Nephron (organoid): ENCODE measurements around the gene MED8.

Source experiments
- H3K27ac Mint-ChIP-seq, 3 experiments: 2 replicates each; pipeline ENCODE4 v1.8.0; 2020; ENCODE audit warnings: mixed read lengths in 3 of 3, mild to moderate bottlenecking in 2 of 3, moderate library complexity in 1 of 3
- H3K27me3 Mint-ChIP-seq: 2 replicates; pipeline ENCODE4 v1.8.0; 2021; ENCODE audit warnings: low read depth, mild to moderate bottlenecking, moderate library complexity, mixed read lengths
- H3K36me3 Mint-ChIP-seq: 2 replicates; pipeline ENCODE4 v1.8.0; 2020; ENCODE audit warnings: low read depth, mixed read lengths
- H3K4me1 Mint-ChIP-seq: 2 replicates; pipeline ENCODE4 v1.8.0; 2020; ENCODE audit warnings: mixed read lengths
- H3K4me3 Mint-ChIP-seq, 3 experiments: 2 replicates each; pipeline ENCODE4 v1.8.0; 2020; ENCODE audit warnings: mild to moderate bottlenecking in 3 of 3, mixed read lengths in 3 of 3, moderate library complexity in 2 of 3
- H3K9me3 Mint-ChIP-seq: 2 replicates; pipeline ENCODE4 v1.8.0; 2020; ENCODE audit warnings: mixed read lengths
- CTCF ChIP-seq, 3 experiments: fragments of 200-600 bp; sonication (generic); IDR thresholded peaks; one replicate each; pipeline ENCODE4 v1.5.0; 2021; ENCODE audit warnings: antibody characterized with exemption in 3 of 3; ENCODE audit not compliant: unreplicated experiment in 3 of 3

Gene MED8

DNA sequence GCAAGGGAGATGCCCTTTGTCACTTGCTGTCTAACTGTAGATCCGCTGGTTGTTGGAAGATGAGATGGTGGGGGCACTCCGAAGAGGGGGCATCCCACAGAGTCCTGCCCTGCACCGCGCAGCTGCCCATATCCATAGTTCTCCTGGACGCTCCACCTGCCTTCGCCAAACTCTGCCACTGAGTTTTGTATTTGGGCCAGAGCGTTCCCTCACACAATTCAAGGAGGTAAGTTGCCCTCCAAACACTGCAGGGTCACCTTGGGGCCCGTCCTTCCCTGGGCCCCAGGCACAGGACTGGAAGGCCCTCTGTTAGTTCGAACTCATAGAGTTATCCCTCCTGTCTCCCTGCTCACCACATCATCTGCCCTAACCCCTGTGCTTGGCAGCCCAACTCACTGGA lies 42.1 kb upstream of the MED8 start:
- H3K36me3 Mint-ChIP-seq, result peaks cover 78% of the 10 kb centered on the region
- no peak overlapping the region for H3K4me3 Mint-ChIP-seq
- peaks cover 5% of the 10 kb centered on the region for H3K4me1 Mint-ChIP-seq
- H3K27me3 Mint-ChIP-seq, result no peaks in the 10 kb centered on the region
- no peak for TF ChIP-seq CTCF (IDR thresholded peaks at IDR 0.05; ENCODE audit: unreplicated experiment in 3 of 3)
- no peak overlapping the region for H3K27ac Mint-ChIP-seq
- H3K9me3 Mint-ChIP-seq, result no peaks in the 10 kb centered on the region

GRCh38 chr1:43430831-43431230 lies 41.2 kb upstream of the MED8 start:
- H3K4me3 Mint-ChIP-seq, result no peak overlapping the region
- no peaks in the 10 kb centered on the region for H3K4me1 Mint-ChIP-seq
- no peaks in the 10 kb centered on the region for H3K27me3 Mint-ChIP-seq
- no peaks in the 10 kb centered on the region for H3K9me3 Mint-ChIP-seq
- H3K36me3 Mint-ChIP-seq, result peaks cover 78% of the 10 kb centered on the region
- TF ChIP-seq CTCF (IDR thresholded peaks at IDR 0.05; ENCODE audit: unreplicated experiment in 3 of 3), result no peak
- no peak overlapping the region for H3K27ac Mint-ChIP-seq

GRCh38 chr1:43427941-43428340 lies 38.3 kb upstream of the MED8 start:
- no peak overlapping the region for H3K4me3 Mint-ChIP-seq
- TF ChIP-seq CTCF (IDR thresholded peaks at IDR 0.05; ENCODE audit: unreplicated experiment in 3 of 3), result no peak
- no peaks in the 10 kb centered on the region for H3K4me1 Mint-ChIP-seq
- H3K36me3 Mint-ChIP-seq, result peaks cover 69% of the 10 kb centered on the region
- H3K27me3 Mint-ChIP-seq, result no peaks in the 10 kb centered on the region
- no peaks in the 10 kb centered on the region for H3K9me3 Mint-ChIP-seq
- no peak overlapping the region for H3K27ac Mint-ChIP-seq

DNA sequence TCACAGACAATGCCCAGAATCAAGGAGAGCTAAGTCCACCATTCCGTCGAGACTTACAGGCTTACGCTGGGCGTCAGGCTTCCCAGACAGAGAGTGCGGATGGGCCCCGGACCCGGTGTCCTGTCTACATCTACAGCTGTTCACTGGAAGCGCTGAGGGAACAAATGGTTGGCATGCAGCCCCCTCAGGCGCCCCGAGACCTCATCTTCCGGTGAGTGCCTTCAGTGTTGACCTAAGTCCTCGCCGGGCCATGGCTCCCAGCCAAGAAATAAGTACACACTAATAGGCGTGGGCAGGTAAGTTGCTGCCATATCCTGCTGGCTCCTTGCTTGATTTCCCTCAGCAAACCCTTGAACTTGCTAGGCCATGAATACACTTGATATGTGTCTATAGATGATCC lies 37.9 kb upstream of the MED8 start:
- Mint-ChIP-seq H3K4me3 (no peak overlapping the region), H3K27ac (no peak overlapping the region), H3K27me3 (no peaks in the 10 kb centered on the region), H3K4me1 (no peaks in the 10 kb centered on the region), H3K36me3 (peaks cover 66% of the 10 kb centered on the region), H3K9me3 (no peaks in the 10 kb centered on the region)
- no peak for TF ChIP-seq CTCF (IDR thresholded peaks at IDR 0.05; ENCODE audit: unreplicated experiment in 3 of 3)

GRCh38 chr1:43426221-43426620 lies 36.6 kb upstream of the MED8 start:
- no peak for TF ChIP-seq CTCF (IDR thresholded peaks at IDR 0.05; ENCODE audit: unreplicated experiment in 3 of 3)
- no peaks in the 10 kb centered on the region for H3K27me3 Mint-ChIP-seq
- no peaks in the 10 kb centered on the region for H3K4me1 Mint-ChIP-seq

GRCh38 chr1:43425045-43425444 lies 35.4 kb upstream of the MED8 start:
- Mint-ChIP-seq H3K4me3 (no peak overlapping the region), H3K27me3 (no peaks in the 10 kb centered on the region), H3K36me3 (peaks cover 53% of the 10 kb centered on the region), H3K9me3 (no peaks in the 10 kb centered on the region), H3K4me1 (no peaks in the 10 kb centered on the region), H3K27ac (no peak overlapping the region)
- TF ChIP-seq CTCF (IDR thresholded peaks at IDR 0.05; ENCODE audit: unreplicated experiment in 3 of 3), result no peak

More at GRCh38 chr1:43426221-43426620, 36.6 kb upstream of the MED8 start:
- Mint-ChIP-seq H3K36me3 (peaks cover 54% of the 10 kb centered on the region), H3K9me3 (no peaks in the 10 kb centered on the region), H3K4me3 (no peak overlapping the region), H3K27ac (no peak overlapping the region)
